AG04449 (cell line): ENCODE data around the gene ZNF273.
"Not testable (repeated sequence)": the region's sequence is repeated elsewhere in the genome, so short reads cannot be mapped to it uniquely, and the experiment has no call there.

ENCODE experiments used
- CTCF ChIA-PET: fragments of 350-600 bp; formaldehyde crosslinking; extraction: SDS; loops from one replicate; lab custom pipeline; 2021; ENCODE audit warnings: antibody characterized with exemption; lab: Yijun Ruan, JAX
- POLR2A ChIA-PET: fragments of 400-600, 350-600 bp; formaldehyde crosslinking; extraction: SDS; loops from one replicate; lab custom pipeline; 2020; ENCODE audit warnings: antibody characterized with exemption, inconsistent platforms; lab: Yijun Ruan, JAX
- DNase-seq: peaks from one replicate; pipeline ENCODE4 v3.0.0-alpha.2; 2010; ENCODE audit warnings: low read depth, low spot score
- H3K4me3 ChIP-seq: 2 replicates; pipeline ENCODE4 v1.5.1; 2011; ENCODE audit warnings: low read depth, mild to moderate bottlenecking, control low read depth, low read length
- TF ChIP-seq, protein P1 (sequence below): IDR thresholded peaks from one replicate; pipeline ENCODE4 v1.5.1; 2011; ENCODE audit warnings: mild to moderate bottlenecking, moderate library complexity, low read length, control low read depth, inconsistent platforms; ENCODE audit not compliant: insufficient read depth; ENCODE audit errors: missing control alignments

ZNF273 gene

DNA sequence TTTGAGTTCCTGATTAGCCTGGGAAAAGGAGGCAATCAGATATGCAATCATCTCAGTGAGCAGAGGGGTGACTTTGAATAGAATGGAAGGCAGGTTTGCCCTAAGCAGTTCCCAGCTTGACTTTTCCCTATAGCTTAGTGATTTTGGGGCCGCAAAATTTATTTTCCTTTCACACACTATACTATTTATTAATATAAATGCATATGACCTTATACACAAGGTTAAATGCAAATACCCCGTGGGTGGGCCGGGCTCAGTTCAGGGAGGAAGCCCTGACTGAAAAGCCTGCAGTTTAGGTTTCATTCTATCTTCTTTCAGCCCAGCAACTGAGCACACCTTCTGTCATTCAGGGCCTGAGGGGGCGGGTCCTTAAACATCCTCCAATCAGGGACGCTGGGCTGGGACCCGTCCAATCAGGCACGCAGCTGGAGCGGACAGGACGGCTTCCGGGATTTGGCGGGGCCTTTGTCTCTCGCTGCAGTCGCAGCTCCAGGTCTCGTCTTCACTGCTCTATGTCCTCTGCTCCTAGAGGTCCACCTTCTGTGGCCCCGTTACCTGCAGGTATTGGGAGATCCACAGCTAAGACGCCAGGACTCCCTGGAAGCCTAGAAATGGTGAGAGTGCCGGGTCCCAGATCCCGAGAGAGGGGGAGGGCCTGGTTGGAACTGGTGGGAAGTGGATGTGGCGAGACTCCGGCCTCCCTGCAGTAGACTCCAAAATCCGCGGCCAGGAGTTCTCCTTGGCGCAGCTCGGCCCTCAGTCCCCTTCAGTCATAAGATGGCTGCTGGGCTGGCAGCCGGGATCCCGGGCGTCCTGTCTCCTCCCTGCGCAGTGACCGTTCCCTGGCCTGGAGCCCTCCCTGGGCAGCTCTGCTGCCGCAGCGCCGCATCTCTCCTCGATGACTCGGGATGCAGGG is at the start of gene ZNF273:
TSS of gene ZNF273 (plus strand) at position 468 of the 916 bp plus-strand sequence. CDS start at position 513, 45 bp downstream.
- TF ChIP-seq, protein P1, sequence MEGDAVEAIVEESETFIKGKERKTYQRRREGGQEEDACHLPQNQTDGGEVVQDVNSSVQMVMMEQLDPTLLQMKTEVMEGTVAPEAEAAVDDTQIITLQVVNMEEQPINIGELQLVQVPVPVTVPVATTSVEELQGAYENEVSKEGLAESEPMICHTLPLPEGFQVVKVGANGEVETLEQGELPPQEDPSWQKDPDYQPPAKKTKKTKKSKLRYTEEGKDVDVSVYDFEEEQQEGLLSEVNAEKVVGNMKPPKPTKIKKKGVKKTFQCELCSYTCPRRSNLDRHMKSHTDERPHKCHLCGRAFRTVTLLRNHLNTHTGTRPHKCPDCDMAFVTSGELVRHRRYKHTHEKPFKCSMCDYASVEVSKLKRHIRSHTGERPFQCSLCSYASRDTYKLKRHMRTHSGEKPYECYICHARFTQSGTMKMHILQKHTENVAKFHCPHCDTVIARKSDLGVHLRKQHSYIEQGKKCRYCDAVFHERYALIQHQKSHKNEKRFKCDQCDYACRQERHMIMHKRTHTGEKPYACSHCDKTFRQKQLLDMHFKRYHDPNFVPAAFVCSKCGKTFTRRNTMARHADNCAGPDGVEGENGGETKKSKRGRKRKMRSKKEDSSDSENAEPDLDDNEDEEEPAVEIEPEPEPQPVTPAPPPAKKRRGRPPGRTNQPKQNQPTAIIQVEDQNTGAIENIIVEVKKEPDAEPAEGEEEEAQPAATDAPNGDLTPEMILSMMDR = no peak
- peak; percentile 34 for DNase-seq
- CTCF ChIA-PET = no interaction called here
- POLR2A ChIA-PET = no interaction called here
- H3K4me3 ChIP-seq = peak within 1 kb of the TSS; percentile 81

DNA sequence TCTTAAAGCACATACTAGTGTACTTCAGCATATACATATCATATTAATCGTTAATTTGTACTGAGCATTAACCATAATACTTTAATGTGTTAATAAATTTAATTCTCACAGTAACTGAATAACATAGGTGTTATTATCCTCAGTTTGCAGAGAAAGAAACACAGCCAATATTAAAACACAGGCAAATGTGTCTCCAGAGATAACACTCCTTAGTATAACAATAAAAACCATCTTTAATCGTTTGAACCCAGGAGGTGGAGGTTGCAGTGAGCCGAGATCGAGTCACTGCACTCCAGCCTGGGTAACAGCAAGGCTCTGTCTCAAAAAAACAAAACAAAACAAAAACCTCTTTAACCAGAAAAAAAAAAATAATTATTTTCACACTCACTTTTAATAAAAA is 49.4 kb upstream of the ZNF273 start:
- no peak for DNase-seq
- TF ChIP-seq, protein P1 = no peak
- CTCF ChIA-PET = no interaction called here
- H3K4me3 ChIP-seq = no peak overlapping the region
- POLR2A ChIA-PET = no interaction called here

DNA sequence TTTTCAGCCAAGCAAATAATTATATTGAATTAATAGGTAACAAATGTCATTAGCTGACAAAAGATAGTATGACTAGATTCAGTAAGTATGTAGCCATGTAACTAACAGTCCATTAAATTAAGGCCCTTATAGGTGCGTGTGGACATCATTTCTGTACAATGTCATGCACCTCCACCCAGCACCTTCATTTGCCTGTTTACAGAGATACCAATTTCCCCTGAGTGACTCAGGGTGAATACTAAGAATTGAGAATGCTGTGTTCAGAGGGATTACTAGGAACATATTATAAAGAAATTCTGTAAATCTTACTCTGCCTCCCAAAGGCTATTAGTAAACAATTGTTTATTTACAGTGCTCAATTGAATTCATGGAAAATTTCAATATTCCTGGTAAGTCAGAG is 48.1 kb upstream of the ZNF273 start:
- DNase-seq = no peak
- ChIA-PET CTCF (no interaction called here), POLR2A (no interaction called here)
- no peak overlapping the region for H3K4me3 ChIP-seq
- TF ChIP-seq, protein P1 = no peak

DNA sequence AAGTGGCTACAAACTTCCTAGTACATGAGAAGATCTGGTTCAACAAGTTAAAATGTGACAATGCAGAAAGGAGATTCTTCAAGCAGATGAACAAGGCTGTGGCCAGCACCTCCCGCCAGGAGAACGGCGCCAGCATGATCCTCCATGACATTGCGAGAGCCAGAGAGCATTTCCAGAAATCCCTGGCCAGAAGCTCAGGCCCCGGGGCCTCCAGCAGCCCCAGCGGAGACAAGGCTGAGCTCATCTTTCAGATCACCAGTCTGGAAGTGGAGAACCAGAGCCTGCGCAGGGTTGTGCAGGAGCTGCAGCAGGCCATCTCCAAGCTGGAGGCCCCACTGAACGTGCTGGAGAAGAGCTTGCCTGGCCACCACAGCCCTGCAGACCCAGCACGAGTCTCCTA is 40.1 kb upstream of the ZNF273 start:
- TF ChIP-seq, protein P1 = no peak
- CTCF ChIA-PET = no interaction called here
- no peak overlapping the region for H3K4me3 ChIP-seq
- DNase-seq = no peak
- POLR2A ChIA-PET = no interaction called here

DNA sequence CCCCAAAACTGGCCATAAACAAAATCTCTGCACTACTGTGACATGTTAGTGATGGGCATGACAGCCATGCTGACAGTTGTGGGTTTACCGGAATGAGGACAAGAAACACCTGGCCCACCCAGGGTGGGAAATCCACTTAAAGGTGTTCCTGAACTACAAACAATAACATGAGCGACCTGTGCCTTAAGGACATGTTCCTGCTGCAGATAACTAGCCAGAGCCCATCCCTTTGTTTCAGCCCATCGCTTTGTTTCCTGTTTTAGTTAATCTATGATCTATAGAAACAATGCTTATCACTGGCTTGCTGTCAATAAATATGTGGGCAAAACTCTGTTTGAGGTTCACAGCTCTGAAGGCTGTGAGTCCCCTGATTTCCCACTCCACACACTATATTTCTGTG is 39.5 kb upstream of the ZNF273 start:
- DNase-seq, H3K4me3 ChIP-seq, POLR2A ChIA-PET, CTCF ChIA-PET: not testable (repeated sequence)

DNA sequence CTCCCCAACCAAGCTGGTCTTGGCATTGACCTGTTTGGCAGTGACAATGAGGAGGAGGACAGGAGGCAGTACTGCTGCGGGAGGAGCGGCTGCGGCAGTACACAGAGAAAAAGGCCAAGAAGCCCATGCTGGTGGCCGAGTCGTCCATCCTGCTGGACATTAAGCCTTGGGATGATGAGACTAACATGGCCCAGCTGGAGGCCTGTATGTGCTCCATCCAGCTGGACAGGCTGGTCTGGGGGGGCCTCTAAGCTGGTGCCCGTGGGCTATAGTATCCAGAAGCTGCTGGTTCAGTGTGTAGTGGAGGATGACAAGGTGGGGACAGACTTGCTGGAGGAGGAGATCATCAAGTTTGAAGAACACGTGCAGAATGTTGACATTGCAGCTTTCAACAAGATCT is 39.1 kb upstream of the ZNF273 start:
- TF ChIP-seq, protein P1 = no peak
- CTCF ChIA-PET = no interaction called here

DNA sequence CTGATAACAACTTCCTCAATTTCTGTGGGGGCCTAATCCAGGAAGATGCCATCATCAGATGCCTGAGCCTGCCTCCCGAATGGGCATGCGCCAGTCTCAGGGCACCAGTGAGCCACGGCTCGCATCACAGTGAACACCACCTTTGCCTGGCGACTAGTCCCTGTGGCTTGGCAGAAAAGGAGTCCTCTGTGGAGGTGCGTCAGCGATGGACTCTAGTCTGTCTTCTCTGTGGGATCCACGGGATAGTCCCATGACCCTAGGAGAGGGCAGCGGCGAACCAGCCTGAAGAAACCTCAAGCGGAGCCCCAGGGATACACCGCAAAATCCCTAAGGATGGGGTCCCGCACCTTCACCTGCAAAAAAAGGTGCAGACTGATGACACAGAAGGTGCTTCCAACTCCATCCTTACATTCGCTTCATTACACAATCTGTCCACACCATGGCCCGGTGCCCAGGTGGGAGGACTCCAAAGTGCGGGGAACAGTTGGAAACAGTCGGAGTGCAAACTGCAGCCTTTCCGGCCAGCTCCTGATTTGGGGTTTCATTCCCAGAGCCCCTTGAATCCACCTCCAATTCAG is 35.1 kb upstream of the ZNF273 start:
- no peak overlapping the region for H3K4me3 ChIP-seq
- ChIA-PET POLR2A (no interaction called here), CTCF (no interaction called here)
- DNase-seq = no peak
- TF ChIP-seq, protein P1 = no peak

More for the DNA sequence above, 39.1 kb upstream of the ZNF273 start:
- POLR2A ChIA-PET = no interaction called here
- no peak overlapping the region for H3K4me3 ChIP-seq
- DNase-seq = no peak
